ENCODE data around the gene MAOA.

GRCh38 chrX:43656005-43656494, at the start of gene MAOA:
- peak in 1 of 3 experiments; percentile 25 for TF ChIP-seq CTCF (IDR thresholded peaks at IDR 0.05)
- TF ChIP-seq POLR2A (IDR thresholded peaks at IDR 0.05), result peak in 1 of 2 donors; percentile 37
- TF ChIP-seq POLR2AphosphoS5 (IDR thresholded peaks at IDR 0.05; ENCODE audit: insufficient read depth in 1 of 2, low read depth in 1 of 2), result peak; percentile 43 to 90
